Skeletal muscle cell (primary cell): ENCODE results near the gene DGKI.

Experiments used
- DNase-seq: peaks from one replicate; pipeline ENCODE4 v3.0.0-alpha.2; 2010; ENCODE audit warnings: low read depth
- H3K4me3 ChIP-seq: 2 replicates; pipeline ENCODE4 v1.5.1; 2011; ENCODE audit warnings: low read depth, mild to moderate bottlenecking, control low read depth, low read length, moderate library complexity

DGKI gene

GRCh38 chr7:137363683-137364082, 483.1 kb downstream of the DGKI start:
- no peak for DNase-seq
- no peak overlapping the region for H3K4me3 ChIP-seq

- H3K4me3 ChIP-seq = no peak overlapping the region
- no peak for DNase-seq
These were observed 486.6 kb downstream of the DGKI start for GRCh38 chr7:137360087-137360679.

GRCh38 chr7:137354961-137355360, 491.8 kb downstream of the DGKI start:
- DNase-seq = no peak
- H3K4me3 ChIP-seq = no peak overlapping the region

- peak; percentile 24 for DNase-seq
These were observed 492.4 kb downstream of the DGKI start for GRCh38 chr7:137354396-137354795.

GRCh38 chr7:137351941-137352340, 494.8 kb downstream of the DGKI start:
- DNase-seq = no peak
- H3K4me3 ChIP-seq = no peak overlapping the region

More at GRCh38 chr7:137354396-137354795, 492.4 kb downstream of the DGKI start:
- no peak overlapping the region for H3K4me3 ChIP-seq

- no peak overlapping the region for H3K4me3 ChIP-seq
- no peak for DNase-seq
These were observed 500.9 kb downstream of the DGKI start for GRCh38 chr7:137345799-137346449.

GRCh38 chr7:137343281-137343841, 503.4 kb downstream of the DGKI start, which contains the start of gene PTN:
Gene PTN, minus strand, starts transcription at chr7:137343733. Its CDS starts 88,760 bp downstream, at chr7:137254973.
- peak within 1 kb of the TSS; percentile 44 for H3K4me3 ChIP-seq
- no peak for DNase-seq

GRCh38 chr7:137342828-137343261, 503.9 kb downstream of the DGKI start:
- no peak for DNase-seq
- peak overlapping the region; percentile 44 for H3K4me3 ChIP-seq

GRCh38 chr7:137342265-137342664, 504.5 kb downstream of the DGKI start:
- H3K4me3 ChIP-seq = no peak overlapping the region
- no peak for DNase-seq

- no peak overlapping the region for H3K4me3 ChIP-seq
- no peak for DNase-seq
These were observed 508.9 kb downstream of the DGKI start for GRCh38 chr7:137337902-137338301.

- DNase-seq = no peak
- no peak overlapping the region for H3K4me3 ChIP-seq
These were observed 511.0 kb downstream of the DGKI start for GRCh38 chr7:137335814-137336213.

GRCh38 chr7:137331378-137331777, 515.4 kb downstream of the DGKI start:
- DNase-seq = no peak
- H3K4me3 ChIP-seq = no peak overlapping the region
